HG02763 (cell line): ENCODE results near the gene ZFP62.

Experiments
- ATAC-seq: cut with Tn5 transposase; IDR thresholded peaks from one replicate; pipeline ENCODE4 v1.9.1; 2021; ENCODE audit warnings: mild to moderate bottlenecking, moderate library complexity; ENCODE audit not compliant: unreplicated experiment

ZFP62 gene

GRCh38 chr5:180869587-180869986 is 8.5 kb upstream of the ZFP62 start:
- ATAC-seq: no peak

GRCh38 chr5:180868960-180869359 is 7.9 kb upstream of the ZFP62 start:
- ATAC-seq: no peak

GRCh38 chr5:180866985-180867384 is 5.9 kb upstream of the ZFP62 start:
- ATAC-seq: no peak

- no peak for ATAC-seq
Observed at GRCh38 chr5:180865981-180866695, 5.1 kb upstream of the ZFP62 start.

- ATAC-seq: no peak
Observed at GRCh38 chr5:180862645-180863044, 1.6 kb upstream of the ZFP62 start.

GRCh38 chr5:180860273-180860886 is 696 bp downstream of the ZFP62 start:
- ATAC-seq: peak; percentile 43

GRCh38 chr5:180858586-180858985 is 2.5 kb downstream of the ZFP62 start:
- no peak for ATAC-seq

- no peak for ATAC-seq
Observed at GRCh38 chr5:180853848-180854176, 7.3 kb downstream of the ZFP62 start.

- no peak for ATAC-seq
Observed at GRCh38 chr5:180853121-180853847, 7.8 kb downstream of the ZFP62 start.

- ATAC-seq: no peak
Observed at GRCh38 chr5:180852495-180852894, 8.6 kb downstream of the ZFP62 start.

GRCh38 chr5:180850434-180851078 is 10.5 kb downstream of the ZFP62 start:
- ATAC-seq: no peak

GRCh38 chr5:180849827-180850226 is 11.2 kb downstream of the ZFP62 start:
- ATAC-seq: no peak

- ATAC-seq: no peak
Observed at GRCh38 chr5:180848878-180849277, 12.2 kb downstream of the ZFP62 start.

GRCh38 chr5:180848265-180848664 is 12.8 kb downstream of the ZFP62 start:
- no peak for ATAC-seq

- no peak for ATAC-seq
Observed at GRCh38 chr5:180847026-180847425, 14.1 kb downstream of the ZFP62 start.

GRCh38 chr5:180844858-180845257 is 16.2 kb downstream of the ZFP62 start:
- no peak for ATAC-seq

- no peak for ATAC-seq
Observed at GRCh38 chr5:180844432-180844831, 16.6 kb downstream of the ZFP62 start.

GRCh38 chr5:180839935-180840334 is 21.1 kb downstream of the ZFP62 start:
- no peak for ATAC-seq

- ATAC-seq: no peak
Observed at GRCh38 chr5:180839227-180839626, 21.8 kb downstream of the ZFP62 start.

GRCh38 chr5:180837478-180837877 is 23.6 kb downstream of the ZFP62 start:
- no peak for ATAC-seq

- peak; percentile 39 for ATAC-seq
Observed at GRCh38 chr5:180832638-180833068, 28.4 kb downstream of the ZFP62 start.
